ELF-1 (cell line): ENCODE measurements around the gene FAM50B.
"Not testable (repeated sequence)": the region's sequence is repeated elsewhere in the genome, so short reads cannot be mapped to it uniquely, and the experiment has no call there.

Experiments used
- DNase-seq: peaks from one replicate; pipeline ENCODE4 v3.0.0-alpha.2; 2016; ENCODE audit warnings: low read depth, low spot score

Gene FAM50B

GRCh38 chr6:3847521-3847920 is 1.7 kb upstream of the FAM50B start:
- DNase-seq: no peak

GRCh38 chr6:3848380-3848779 is 793 bp upstream of the FAM50B start:
- DNase-seq: no peak

- peak; percentile 68 for DNase-seq
Observed at GRCh38 chr6:3849681-3850450, 693 bp downstream of the FAM50B start.

GRCh38 chr6:3850451-3851203 is 1.5 kb downstream of the FAM50B start:
- DNase-seq: no peak

GRCh38 chr6:3851839-3852238 is 2.7 kb downstream of the FAM50B start:
- DNase-seq: no peak

GRCh38 chr6:3852391-3852790 is 3.2 kb downstream of the FAM50B start:
- DNase-seq: no peak

GRCh38 chr6:3855866-3856265 is 6.7 kb downstream of the FAM50B start:
- no peak for DNase-seq

- DNase-seq: no peak
Observed at GRCh38 chr6:3856576-3856975, 7.4 kb downstream of the FAM50B start.

GRCh38 chr6:3857468-3858456 is 8.6 kb downstream of the FAM50B start:
- no peak for DNase-seq

GRCh38 chr6:3859878-3860552 is 10.8 kb downstream of the FAM50B start:
- DNase-seq: no peak

GRCh38 chr6:3861424-3861823 is 12.3 kb downstream of the FAM50B start:
- DNase-seq: peak; percentile 18

GRCh38 chr6:3862038-3862437 is 12.9 kb downstream of the FAM50B start:
- no peak for DNase-seq

GRCh38 chr6:3863322-3863721 is 14.1 kb downstream of the FAM50B start:
- DNase-seq: not testable (repeated sequence)

GRCh38 chr6:3865463-3865862 is 16.3 kb downstream of the FAM50B start:
- DNase-seq: no peak

GRCh38 chr6:3867641-3868502 is 18.7 kb downstream of the FAM50B start:
- DNase-seq: no peak

- no peak for DNase-seq
Observed at GRCh38 chr6:3868544-3868943, 19.4 kb downstream of the FAM50B start.

GRCh38 chr6:3869284-3869631 is 20.1 kb downstream of the FAM50B start:
- no peak for DNase-seq

GRCh38 chr6:3869632-3870527 is 20.7 kb downstream of the FAM50B start:
- DNase-seq: no peak

- DNase-seq: no peak
Observed at GRCh38 chr6:3870528-3870925, 21.4 kb downstream of the FAM50B start.
